CD14-positive monocyte (primary cell): ENCODE measurements around the gene GREB1. TPM values are rescaled to one million over a fixed set of nuclear protein-coding genes. Genes with fewer than 3 reads are reported as not detected.

Experiments
- DNase-seq, 3 donors: peaks; one replicate each; pipeline ENCODE4 v3.0.0-alpha.2; 2011 to 2022
- H2AFZ ChIP-seq: 2 replicates; pipeline ENCODE4 v1.6.0; 2012; ENCODE audit warnings: mild to moderate bottlenecking, low read depth, low read length, inconsistent platforms; ENCODE audit not compliant: insufficient read depth, poor library complexity, severe bottlenecking
- H3K27ac ChIP-seq, 2 donors: 1 replicate in 1 of 2; 2 replicates in 1 of 2; pipeline ENCODE4 v1.5.1; 2012 to 2013; ENCODE audit warnings: low read length in 2 of 2, control low read depth in 1 of 2, inconsistent platforms in 1 of 2, low read depth in 1 of 2, mild to moderate bottlenecking in 1 of 2
- H3K27me3 ChIP-seq, 2 donors: one replicate each; pipeline versions ENCODE4 v1.6.0 to v1.6.1; 2011 to 2013; ENCODE audit warnings: low read length in 2 of 2; ENCODE audit not compliant: control insufficient read depth in 2 of 2, insufficient read depth in 2 of 2
- H3K36me3 ChIP-seq, 2 donors: replicated peaks in 1 of 2; 1 replicate in 1 of 2; 2 replicates in 1 of 2; pipeline versions ENCODE4 v1.5.1 to v1.6.1; 2012 to 2013; ENCODE audit warnings: low read length in 2 of 2, control low read depth in 1 of 2, inconsistent platforms in 1 of 2, mild to moderate bottlenecking in 1 of 2; ENCODE audit not compliant: insufficient read depth in 2 of 2, control insufficient read depth in 1 of 2
- H3K4me1 ChIP-seq, 2 donors: 1 replicate in 1 of 2; 2 replicates in 1 of 2; pipeline versions ENCODE4 v1.5.1 to v1.6.1; 2012 to 2013; ENCODE audit warnings: low read length in 2 of 2, control low read depth in 1 of 2, inconsistent platforms in 1 of 2, mild to moderate bottlenecking in 1 of 2, moderate library complexity in 1 of 2; ENCODE audit not compliant: insufficient read depth in 2 of 2, control insufficient read depth in 1 of 2
- H3K4me2 ChIP-seq: replicated peaks from 2 replicates; pipeline ENCODE3; 2012; ENCODE audit warnings: low read length, moderate library complexity, mild to moderate bottlenecking; ENCODE audit not compliant: poor library complexity, severe bottlenecking; ENCODE audit errors: extremely low read depth
- H3K4me3 ChIP-seq, 3 experiments: fragments of 200-600 bp in 1 of 3; sonication (generic) in 1 of 3; replicated peaks in 1 of 3; 1 replicate in 2 of 3; 2 replicates in 1 of 3; pipeline ENCODE4 v1.5.1; 2011 to 2013; ENCODE audit warnings: low read length in 3 of 3, mild to moderate bottlenecking in 3 of 3, control low read depth in 2 of 3, low read depth in 2 of 3, inconsistent platforms in 1 of 3, moderate library complexity in 1 of 3
- H3K79me2 ChIP-seq: 2 replicates; pipeline ENCODE4 v1.6.0; 2012; ENCODE audit warnings: mild to moderate bottlenecking, control low read depth, inconsistent platforms, low read length, moderate library complexity; ENCODE audit not compliant: insufficient read depth
- H3K9ac ChIP-seq: 2 replicates; pipeline ENCODE4 v1.6.0; 2017; ENCODE audit warnings: low read length, mild to moderate bottlenecking; ENCODE audit not compliant: insufficient read depth, poor library complexity, severe bottlenecking
- H3K9me3 ChIP-seq, 2 donors: replicated peaks in 1 of 2; 1 replicate in 1 of 2; 2 replicates in 1 of 2; pipeline versions ENCODE4 v1.5.1 to v1.6.1; 2012 to 2013; ENCODE audit warnings: low read length in 2 of 2, control low read depth in 1 of 2; ENCODE audit not compliant: control insufficient read depth in 1 of 2, insufficient read depth in 1 of 2
- H4K20me1 ChIP-seq: 2 replicates; pipeline ENCODE4 v1.6.0; 2012; ENCODE audit warnings: mild to moderate bottlenecking, low read length, control low read depth, moderate library complexity; ENCODE audit not compliant: insufficient read depth
- H3K27ac Mint-ChIP-seq, 7 donors: one replicate each; pipeline ENCODE4 v1.8.0; 2020; ENCODE audit warnings: mild to moderate bottlenecking in 7 of 7, mixed read lengths in 7 of 7, moderate library complexity in 6 of 7, inconsistent platforms in 2 of 7
- H3K27me3 Mint-ChIP-seq, 3 donors: one replicate each; pipeline ENCODE4 v1.8.0; 2021 to 2022; ENCODE audit warnings: low read depth in 3 of 3, mild to moderate bottlenecking in 3 of 3, mixed read lengths in 3 of 3, moderate library complexity in 3 of 3, inconsistent platforms in 1 of 3
- H3K36me3 Mint-ChIP-seq, 2 donors: one replicate each; pipeline ENCODE4 v1.8.0; 2020; ENCODE audit warnings: mixed read lengths in 2 of 2, inconsistent platforms in 1 of 2, mild to moderate bottlenecking in 1 of 2
- H3K4me1 Mint-ChIP-seq: one replicate; pipeline ENCODE4 v1.8.0; 2020; ENCODE audit warnings: mild to moderate bottlenecking, mixed read lengths
- H3K4me3 Mint-ChIP-seq, 2 donors: one replicate each; pipeline ENCODE4 v1.8.0; 2020; ENCODE audit warnings: mild to moderate bottlenecking in 2 of 2, mixed read lengths in 2 of 2, moderate library complexity in 1 of 2
- H3K9me3 Mint-ChIP-seq, 7 donors: one replicate each; pipeline ENCODE4 v1.8.0; 2020 to 2022; ENCODE audit warnings: mixed read lengths in 7 of 7, mild to moderate bottlenecking in 6 of 7, moderate library complexity in 6 of 7, inconsistent platforms in 2 of 7
- WGBS: methylation state at CpG from one replicate; pipeline ENCODE4 v1.1.5; 2013; ENCODE audit warnings: missing lambda C conversion rate; ENCODE audit not compliant: insufficient coverage; 5-methylcytosine and 5-hydroxymethylcytosine counted together
- intact Hi-C, 2 donors: fragments of 100-400 bp; cut with micrococcal nuclease; formaldehyde crosslinking; loops; one replicate each; pipeline versions ENCODE4 v1.15.0 to v1.15.1; 2023
- polyA plus RNA-seq, 3 donors: library from polyadenylated mRNA; depleted of rRNA in 1 of 3; unstranded in 2 of 3; stranded (reverse) in 1 of 3; fragments of 300-500 nt in 2 of 3; fragments of >200 nt in 1 of 3; fragmentation: Illumina TruSeq in 2 of 3; gene quantifications; 1 replicate in 2 of 3; 2 replicates in 1 of 3; pipeline ENCODE4 v1.2.3, GENCODE V29; 2012 to 2021
- TF ChIP-seq, protein P1 (sequence below): fragments of 200-600 bp; IDR thresholded peaks from one replicate; pipeline ENCODE4 v1.8.0; 2022; ENCODE audit warnings: antibody characterized with exemption, mild to moderate bottlenecking

Gene GREB1
- polyA plus RNA-seq, 3 donors, result not detected

DNA sequence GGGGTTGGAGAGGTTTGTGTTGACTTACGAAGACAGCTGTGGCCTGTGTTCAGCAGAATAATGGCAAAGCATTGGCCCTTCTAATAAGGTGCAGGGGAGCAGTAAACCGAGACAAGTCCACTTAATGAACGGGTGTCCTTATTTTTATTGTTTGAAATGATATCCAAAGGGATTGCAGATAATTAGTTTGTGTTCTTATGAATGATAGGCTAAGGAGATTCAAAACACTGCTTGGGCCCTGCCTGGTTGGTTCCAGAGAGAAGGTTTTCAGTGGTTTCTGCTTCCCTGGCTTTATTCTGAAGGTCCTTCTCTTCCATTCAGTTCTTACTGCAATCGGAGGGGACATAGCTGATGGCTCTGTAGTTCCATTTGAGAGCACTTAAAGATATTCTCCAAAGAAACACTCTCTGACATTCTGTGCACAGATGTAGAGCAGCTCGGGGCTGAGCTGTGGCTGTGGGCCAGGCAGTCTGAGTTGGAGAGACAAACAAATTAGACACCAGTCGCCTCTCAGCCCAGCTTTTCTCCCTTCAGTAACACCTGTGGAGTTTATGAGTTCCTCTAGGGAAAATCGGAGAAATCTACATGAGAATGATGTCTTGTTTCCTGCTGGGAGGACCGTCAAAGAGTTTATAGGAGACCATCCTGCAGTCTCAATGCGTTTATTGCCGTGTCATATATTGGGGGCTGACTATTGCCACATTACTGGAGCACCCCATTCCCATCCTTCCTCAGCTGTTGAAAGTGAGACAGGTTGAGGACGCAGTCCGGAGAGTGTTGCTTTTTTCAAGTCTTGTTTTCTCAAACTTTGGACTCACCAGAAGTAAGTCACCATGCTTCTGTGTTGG lies 6.5 kb downstream of the GREB1 start:
- Mint-ChIP-seq H3K9me3 (no peaks in the 10 kb centered on the region), H3K27me3 (peaks cover 22 to 54% (median 37%) of the 10 kb centered on the region in 3 donors), H3K27ac (no peak overlapping the region), H3K4me3 (no peak overlapping the region), H3K36me3 (no peaks in the 10 kb centered on the region), H3K4me1 (no peaks in the 10 kb centered on the region)
- Histone ChIP-seq H3K4me3 (no peak overlapping the region), H3K9me3 (no peaks in the 10 kb centered on the region), H3K4me1 (no peaks in the 10 kb centered on the region), H4K20me1 (no peaks in the 10 kb centered on the region), H2AFZ (no peak overlapping the region), H3K9ac (no peak overlapping the region), H3K36me3 (no peaks in the 10 kb centered on the region), H3K27me3 (peaks cover 4 to 17% of the 10 kb centered on the region in 2 donors), H3K4me2 (no peak overlapping the region), H3K27ac (no peak overlapping the region), H3K79me2 (no peaks in the 10 kb centered on the region)
- WGBS, result 77% methylated on average over 6 of the region's 12 CpGs
- intact Hi-C loops, result no loop called here
- TF ChIP-seq, protein P1, sequence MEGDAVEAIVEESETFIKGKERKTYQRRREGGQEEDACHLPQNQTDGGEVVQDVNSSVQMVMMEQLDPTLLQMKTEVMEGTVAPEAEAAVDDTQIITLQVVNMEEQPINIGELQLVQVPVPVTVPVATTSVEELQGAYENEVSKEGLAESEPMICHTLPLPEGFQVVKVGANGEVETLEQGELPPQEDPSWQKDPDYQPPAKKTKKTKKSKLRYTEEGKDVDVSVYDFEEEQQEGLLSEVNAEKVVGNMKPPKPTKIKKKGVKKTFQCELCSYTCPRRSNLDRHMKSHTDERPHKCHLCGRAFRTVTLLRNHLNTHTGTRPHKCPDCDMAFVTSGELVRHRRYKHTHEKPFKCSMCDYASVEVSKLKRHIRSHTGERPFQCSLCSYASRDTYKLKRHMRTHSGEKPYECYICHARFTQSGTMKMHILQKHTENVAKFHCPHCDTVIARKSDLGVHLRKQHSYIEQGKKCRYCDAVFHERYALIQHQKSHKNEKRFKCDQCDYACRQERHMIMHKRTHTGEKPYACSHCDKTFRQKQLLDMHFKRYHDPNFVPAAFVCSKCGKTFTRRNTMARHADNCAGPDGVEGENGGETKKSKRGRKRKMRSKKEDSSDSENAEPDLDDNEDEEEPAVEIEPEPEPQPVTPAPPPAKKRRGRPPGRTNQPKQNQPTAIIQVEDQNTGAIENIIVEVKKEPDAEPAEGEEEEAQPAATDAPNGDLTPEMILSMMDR, result no peak
- no peak for DNase-seq

DNA sequence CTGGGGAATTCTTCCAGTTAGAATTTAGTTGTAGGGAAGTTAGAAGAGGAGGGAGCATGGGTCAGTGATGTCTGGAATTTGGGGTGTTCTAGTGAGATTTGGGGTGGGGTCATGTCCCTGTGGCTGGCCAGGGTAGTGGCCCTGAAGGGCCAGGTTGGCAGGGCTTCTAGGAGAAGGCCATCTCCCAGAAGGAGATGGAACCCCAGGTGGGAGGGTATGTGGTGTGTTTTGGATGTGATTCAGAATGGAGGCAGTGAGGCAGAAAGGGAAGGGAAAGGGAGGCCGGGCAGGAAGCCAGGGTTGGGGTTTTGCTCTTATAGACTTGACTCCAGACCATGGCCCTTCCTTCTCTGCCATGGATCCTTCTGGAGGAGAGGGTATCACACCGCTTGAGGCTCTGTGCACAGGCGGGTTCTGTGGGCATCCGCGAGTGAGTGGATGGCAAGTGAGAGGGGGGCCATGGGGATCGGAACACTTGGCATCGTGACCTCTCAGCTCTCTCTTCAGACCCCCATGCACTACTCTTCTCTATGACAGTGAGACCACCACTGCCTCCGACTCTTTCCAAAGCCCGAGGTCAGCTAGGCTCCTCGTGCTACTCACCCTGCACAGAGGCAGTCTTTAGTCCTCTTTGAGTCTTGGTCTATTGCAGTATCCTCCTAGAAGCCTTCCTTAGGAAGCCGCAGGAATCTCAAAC lies 7.3 kb downstream of the GREB1 start:
- Histone ChIP-seq H3K79me2 (no peaks in the 10 kb centered on the region), H3K4me3 (no peak overlapping the region), H4K20me1 (no peaks in the 10 kb centered on the region), H3K4me1 (no peaks in the 10 kb centered on the region), H3K9ac (no peak overlapping the region), H3K27ac (no peak overlapping the region), H3K27me3 (peaks cover 4 to 9% of the 10 kb centered on the region in 2 donors), H2AFZ (no peak overlapping the region), H3K9me3 (no peaks in the 10 kb centered on the region), H3K4me2 (no peak overlapping the region), H3K36me3 (no peaks in the 10 kb centered on the region)
- H3K9me3 Mint-ChIP-seq, result no peaks in the 10 kb centered on the region
- TF ChIP-seq, protein P1, result no peak
- no peaks in the 10 kb centered on the region for H3K36me3 Mint-ChIP-seq
- no peak for DNase-seq
- H3K27me3 Mint-ChIP-seq, result peaks cover 16 to 47% (median 31%) of the 10 kb centered on the region in 3 donors
- 92% methylated on average over 9 of the region's 11 CpGs for WGBS
- intact Hi-C loops, result no loop called here
- H3K4me1 Mint-ChIP-seq, result no peaks in the 10 kb centered on the region
- no peak overlapping the region for H3K4me3 Mint-ChIP-seq
- H3K27ac Mint-ChIP-seq, result peak overlapping the region in 1 of 7 donors; percentile 32
